NOMO-1 (cell line): ENCODE results near the gene UTS2R.

Source experiments
- DNase-seq, 2 experiments: peaks; one replicate each; lab custom pipeline; 2025; ENCODE audit not compliant: unreplicated experiment in 2 of 2; lab: John Stamatoyannopoulos, UW

The UTS2R gene

GRCh38 chr17:82371333-82372248, at the start of gene UTS2R:
UTS2R (plus strand) TSS chr17:82371765; CDS start chr17:82374325, 2,560 bp downstream.
- DNase-seq = no peak

- no peak for DNase-seq
Measured at GRCh38 chr17:82321947-82322466, 49.6 kb upstream of the UTS2R start.

- no peak for DNase-seq
Measured at GRCh38 chr17:82322526-82323453, 48.8 kb upstream of the UTS2R start.

- no peak for DNase-seq
Measured at GRCh38 chr17:82323514-82324234, 47.9 kb upstream of the UTS2R start.

GRCh38 chr17:82324566-82325285, 46.8 kb upstream of the UTS2R start:
- DNase-seq = no peak

- no peak for DNase-seq
Measured at GRCh38 chr17:82325286-82326180, 46.0 kb upstream of the UTS2R start.

- no peak for DNase-seq
Measured at GRCh38 chr17:82327289-82327688, 44.3 kb upstream of the UTS2R start.

GRCh38 chr17:82327757-82328140, 43.8 kb upstream of the UTS2R start:
- DNase-seq = no peak

- no peak for DNase-seq
Measured at GRCh38 chr17:82328141-82328993, 43.2 kb upstream of the UTS2R start.

GRCh38 chr17:82328994-82329507, 42.5 kb upstream of the UTS2R start:
- no peak for DNase-seq

- no peak for DNase-seq
Measured at GRCh38 chr17:82329683-82330321, 41.8 kb upstream of the UTS2R start.

- no peak for DNase-seq
Measured at GRCh38 chr17:82330322-82331239, 41.0 kb upstream of the UTS2R start.

- no peak for DNase-seq
Measured at GRCh38 chr17:82331345-82331939, 40.1 kb upstream of the UTS2R start.

GRCh38 chr17:82332669-82333278, 38.8 kb upstream of the UTS2R start:
- DNase-seq = peak; percentile 43 to 64
